Osteocyte (in vitro differentiated cells): Measurements from ENCODE around the gene RCOR1. TPM values are rescaled to one million over a fixed set of nuclear protein-coding genes. Genes with fewer than 3 reads are reported as not detected.

Experiments used
- DNase-seq: peaks from one replicate; pipeline ENCODE4 v3.0.0; 2021; ENCODE audit warnings: mixed read lengths; ENCODE audit not compliant: unreplicated experiment; ENCODE audit errors: extremely low spot score
- H3K27ac Mint-ChIP-seq: one replicate; pipeline ENCODE4 v1.8.0; 2021; ENCODE audit warnings: mild to moderate bottlenecking, mixed read lengths; ENCODE audit not compliant: unreplicated experiment
- H3K27me3 Mint-ChIP-seq: one replicate; pipeline ENCODE4 v1.8.0; 2021; ENCODE audit warnings: mixed read lengths; ENCODE audit not compliant: unreplicated experiment
- H3K36me3 Mint-ChIP-seq: one replicate; pipeline ENCODE4 v1.8.0; 2021; ENCODE audit warnings: mixed read lengths; ENCODE audit not compliant: unreplicated experiment
- H3K4me1 Mint-ChIP-seq: one replicate; pipeline ENCODE4 v1.8.0; 2021; ENCODE audit warnings: mixed read lengths; ENCODE audit not compliant: unreplicated experiment
- H3K4me3 Mint-ChIP-seq: one replicate; pipeline ENCODE4 v1.8.0; 2021; ENCODE audit warnings: mild to moderate bottlenecking, moderate library complexity, mixed read lengths; ENCODE audit not compliant: unreplicated experiment
- H3K9me3 Mint-ChIP-seq: one replicate; pipeline ENCODE4 v1.8.0; 2021; ENCODE audit warnings: mixed read lengths; ENCODE audit not compliant: unreplicated experiment
- CTCF ChIP-seq: fragments of 200-600 bp; sonication (generic); IDR thresholded peaks from 2 replicates; pipeline ENCODE4 v1.5.0; 2021; ENCODE audit warnings: antibody characterized with exemption, mild to moderate bottlenecking, moderate library complexity
- total RNA-seq: library from RNA; stranded (reverse); gene quantifications from 2 replicates; pipeline ENCODE4 v1.2.1, GENCODE V29; 2021

Gene RCOR1
- total RNA-seq, 1 donor from 2014 or later = 23.6 TPM

- H3K27me3 Mint-ChIP-seq = no peaks in the 10 kb centered on the region
- no peak for DNase-seq
- no peaks in the 10 kb centered on the region for H3K4me1 Mint-ChIP-seq
- no peak overlapping the region for H3K4me3 Mint-ChIP-seq
- peaks cover 5% of the 10 kb centered on the region for H3K36me3 Mint-ChIP-seq
- H3K27ac Mint-ChIP-seq = no peak overlapping the region
- no peaks in the 10 kb centered on the region for H3K9me3 Mint-ChIP-seq
- TF ChIP-seq CTCF = no peak
Observed at GRCh38 chr14:102754370-102755262, 162.2 kb downstream of the RCOR1 start.

GRCh38 chr14:102757646-102758045 is 165.2 kb downstream of the RCOR1 start:
- no peaks in the 10 kb centered on the region for H3K4me1 Mint-ChIP-seq
- H3K4me3 Mint-ChIP-seq = no peak overlapping the region
- no peaks in the 10 kb centered on the region for H3K9me3 Mint-ChIP-seq
- DNase-seq = no peak
- H3K27me3 Mint-ChIP-seq = peaks cover 3% of the 10 kb centered on the region
- no peak for TF ChIP-seq CTCF
- no peak overlapping the region for H3K27ac Mint-ChIP-seq
- H3K36me3 Mint-ChIP-seq = peaks cover 3% of the 10 kb centered on the region

- Mint-ChIP-seq H3K27me3 (peaks cover 3% of the 10 kb centered on the region), H3K36me3 (peaks cover 3% of the 10 kb centered on the region), H3K4me1 (no peaks in the 10 kb centered on the region), H3K9me3 (no peaks in the 10 kb centered on the region), H3K4me3 (no peak overlapping the region), H3K27ac (no peak overlapping the region)
- no peak for TF ChIP-seq CTCF
- no peak for DNase-seq
Observed at GRCh38 chr14:102758087-102758486, 165.6 kb downstream of the RCOR1 start.

GRCh38 chr14:102759456-102760187 is 167.2 kb downstream of the RCOR1 start:
- Mint-ChIP-seq H3K4me1 (no peaks in the 10 kb centered on the region), H3K4me3 (no peak overlapping the region), H3K27ac (no peak overlapping the region), H3K9me3 (no peaks in the 10 kb centered on the region), H3K27me3 (peaks cover 3% of the 10 kb centered on the region), H3K36me3 (no peaks in the 10 kb centered on the region)
- no peak for TF ChIP-seq CTCF
- no peak for DNase-seq
